Dermis blood vessel endothelial cell (primary cell): ENCODE results near the gene PZP. TPM values are rescaled to one million over a fixed set of nuclear protein-coding genes. Genes with fewer than 3 reads are reported as not detected.
"Not testable (repeated sequence)": the region's sequence is repeated elsewhere in the genome, so short reads cannot be mapped to it uniquely, and the experiment has no call there.

Source experiments
- DNase-seq: peaks from one replicate; pipeline ENCODE4 v3.0.0; 2010
- total RNA-seq: library from RNA; depleted of rRNA; stranded (reverse); fragments of >200 nt; gene quantifications from 2 replicates; pipeline ENCODE4 v1.2.3, GENCODE V29; 2014

Gene PZP
- total RNA-seq, result 0.70 and 2.4 TPM in 2 replicates

- DNase-seq, result no peak
These were observed at the start of gene PZP for GRCh38 chr12:9208229-9208628. Gene PZP, minus strand, starts transcription at chr12:9208395. Its CDS starts 54 bp downstream, at chr12:9208341.

GRCh38 chr12:9256758-9257405, 48.7 kb upstream of the PZP start:
- DNase-seq, result no peak

GRCh38 chr12:9256341-9256740, 48.1 kb upstream of the PZP start:
- DNase-seq, result no peak

- DNase-seq, result no peak
These were observed 47.6 kb upstream of the PZP start for GRCh38 chr12:9255837-9256236.

GRCh38 chr12:9253464-9253863, 45.3 kb upstream of the PZP start:
- DNase-seq, result no peak

GRCh38 chr12:9252791-9253190, 44.6 kb upstream of the PZP start:
- DNase-seq, result not testable (repeated sequence)

GRCh38 chr12:9252256-9252655, 44.1 kb upstream of the PZP start:
- no peak for DNase-seq

GRCh38 chr12:9248435-9248834, 40.2 kb upstream of the PZP start:
- no peak for DNase-seq

- peak; percentile 4 for DNase-seq
These were observed 36.7 kb upstream of the PZP start for GRCh38 chr12:9244894-9245293.

- DNase-seq, result no peak
These were observed 35.9 kb upstream of the PZP start for GRCh38 chr12:9243999-9244649.

- DNase-seq, result no peak
These were observed 33.1 kb upstream of the PZP start for GRCh38 chr12:9241301-9241700.

- DNase-seq, result peak; percentile 17
These were observed 32.6 kb upstream of the PZP start for GRCh38 chr12:9240776-9241175.

GRCh38 chr12:9240004-9240635, 31.9 kb upstream of the PZP start:
- DNase-seq, result peak; percentile 33

GRCh38 chr12:9237286-9237685, 29.1 kb upstream of the PZP start:
- no peak for DNase-seq

- no peak for DNase-seq
These were observed 27.3 kb upstream of the PZP start for GRCh38 chr12:9235519-9235918.

GRCh38 chr12:9227950-9228349, 19.8 kb upstream of the PZP start:
- DNase-seq, result no peak

- no peak for DNase-seq
These were observed 15.6 kb upstream of the PZP start for GRCh38 chr12:9223830-9224229.

- DNase-seq, result no peak
These were observed 13.3 kb upstream of the PZP start for GRCh38 chr12:9221483-9221882.

- not testable (repeated sequence) for DNase-seq
These were observed 12.8 kb upstream of the PZP start for GRCh38 chr12:9221011-9221410.

GRCh38 chr12:9214534-9214933, 6.3 kb upstream of the PZP start:
- no peak for DNase-seq

- DNase-seq, result no peak
These were observed 3.5 kb upstream of the PZP start for GRCh38 chr12:9211687-9212086.

GRCh38 chr12:9204380-9204779, 3.8 kb downstream of the PZP start:
- no peak for DNase-seq

GRCh38 chr12:9198012-9198411, 10.2 kb downstream of the PZP start:
- no peak for DNase-seq

- DNase-seq, result no peak
These were observed 23.9 kb downstream of the PZP start for GRCh38 chr12:9184276-9184675.
